ENCODE data around the gene CES1. TPM values are rescaled to one million over a fixed set of nuclear protein-coding genes. Genes with fewer than 3 reads are reported as not detected.

Gene CES1
- total RNA-seq, 1 experiment from 2014 or later, result 1.5 TPM

DNA sequence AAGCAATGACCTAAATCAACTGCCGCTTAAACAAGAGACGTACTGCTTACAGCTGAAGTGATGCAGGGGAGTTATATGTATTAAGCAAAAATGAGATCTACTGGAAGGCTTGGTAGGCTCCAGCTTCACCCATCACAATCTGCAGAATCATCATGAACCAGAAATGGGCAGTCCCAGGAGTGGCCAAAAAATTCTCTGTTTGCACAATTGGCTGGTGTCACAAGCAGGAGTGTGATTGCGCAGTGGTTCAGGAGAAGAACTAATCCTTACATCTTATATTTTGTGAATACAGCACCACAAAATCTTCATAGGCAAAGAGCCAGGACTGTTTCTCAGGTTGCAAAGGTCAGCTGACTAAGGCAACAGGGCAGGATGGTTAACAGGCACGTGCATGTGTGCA lies 75.9 kb downstream of the CES1 start:
- CTCF ChIA-PET, result no interaction called here
- Mint-ChIP-seq H3K27me3 (ENCODE audit: low read depth) (peaks cover 48% of the 10 kb centered on the region), H3K4me1 (peaks cover 10% of the 10 kb centered on the region; the same call in 1 of the 2 replicates), H3K9me3 (peaks cover 25% of the 10 kb centered on the region), H3K4me3 (no peak overlapping the region), H3K36me3 (peaks cover 24% of the 10 kb centered on the region), H3K27ac (no peak overlapping the region)
- POLR2A ChIA-PET, result no interaction called here
- DNase-seq (ENCODE audit: low spot score) (no peak), ATAC-seq (no peak)
- TF ChIP-seq NR3C1 (CRISPR knock-in tag; conservative IDR thresholded peaks at IDR 0.05; ENCODE audit: low read depth), result no peak
- TF ChIP-seq, protein P1, sequence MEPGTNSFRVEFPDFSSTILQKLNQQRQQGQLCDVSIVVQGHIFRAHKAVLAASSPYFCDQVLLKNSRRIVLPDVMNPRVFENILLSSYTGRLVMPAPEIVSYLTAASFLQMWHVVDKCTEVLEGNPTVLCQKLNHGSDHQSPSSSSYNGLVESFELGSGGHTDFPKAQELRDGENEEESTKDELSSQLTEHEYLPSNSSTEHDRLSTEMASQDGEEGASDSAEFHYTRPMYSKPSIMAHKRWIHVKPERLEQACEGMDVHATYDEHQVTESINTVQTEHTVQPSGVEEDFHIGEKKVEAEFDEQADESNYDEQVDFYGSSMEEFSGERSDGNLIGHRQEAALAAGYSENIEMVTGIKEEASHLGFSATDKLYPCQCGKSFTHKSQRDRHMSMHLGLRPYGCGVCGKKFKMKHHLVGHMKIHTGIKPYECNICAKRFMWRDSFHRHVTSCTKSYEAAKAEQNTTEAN (CRISPR knock-in tag; IDR thresholded peaks at IDR 0.05), result no peak
- no peak for TF ChIP-seq ZNF121 (CRISPR knock-in tag; IDR thresholded peaks at IDR 0.05)
- TF ChIP-seq, protein P2, sequence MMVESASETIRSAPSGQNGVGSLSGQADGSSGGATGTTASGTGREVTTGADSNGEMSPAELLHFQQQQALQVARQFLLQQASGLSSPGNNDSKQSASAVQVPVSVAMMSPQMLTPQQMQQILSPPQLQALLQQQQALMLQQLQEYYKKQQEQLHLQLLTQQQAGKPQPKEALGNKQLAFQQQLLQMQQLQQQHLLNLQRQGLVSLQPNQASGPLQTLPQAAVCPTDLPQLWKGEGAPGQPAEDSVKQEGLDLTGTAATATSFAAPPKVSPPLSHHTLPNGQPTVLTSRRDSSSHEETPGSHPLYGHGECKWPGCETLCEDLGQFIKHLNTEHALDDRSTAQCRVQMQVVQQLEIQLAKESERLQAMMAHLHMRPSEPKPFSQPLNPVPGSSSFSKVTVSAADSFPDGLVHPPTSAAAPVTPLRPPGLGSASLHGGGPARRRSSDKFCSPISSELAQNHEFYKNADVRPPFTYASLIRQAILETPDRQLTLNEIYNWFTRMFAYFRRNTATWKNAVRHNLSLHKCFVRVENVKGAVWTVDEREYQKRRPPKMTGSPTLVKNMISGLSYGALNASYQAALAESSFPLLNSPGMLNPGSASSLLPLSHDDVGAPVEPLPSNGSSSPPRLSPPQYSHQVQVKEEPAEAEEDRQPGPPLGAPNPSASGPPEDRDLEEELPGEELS (CRISPR knock-in tag; IDR thresholded peaks at IDR 0.05), result no peak
- TF ChIP-seq, protein P3, sequence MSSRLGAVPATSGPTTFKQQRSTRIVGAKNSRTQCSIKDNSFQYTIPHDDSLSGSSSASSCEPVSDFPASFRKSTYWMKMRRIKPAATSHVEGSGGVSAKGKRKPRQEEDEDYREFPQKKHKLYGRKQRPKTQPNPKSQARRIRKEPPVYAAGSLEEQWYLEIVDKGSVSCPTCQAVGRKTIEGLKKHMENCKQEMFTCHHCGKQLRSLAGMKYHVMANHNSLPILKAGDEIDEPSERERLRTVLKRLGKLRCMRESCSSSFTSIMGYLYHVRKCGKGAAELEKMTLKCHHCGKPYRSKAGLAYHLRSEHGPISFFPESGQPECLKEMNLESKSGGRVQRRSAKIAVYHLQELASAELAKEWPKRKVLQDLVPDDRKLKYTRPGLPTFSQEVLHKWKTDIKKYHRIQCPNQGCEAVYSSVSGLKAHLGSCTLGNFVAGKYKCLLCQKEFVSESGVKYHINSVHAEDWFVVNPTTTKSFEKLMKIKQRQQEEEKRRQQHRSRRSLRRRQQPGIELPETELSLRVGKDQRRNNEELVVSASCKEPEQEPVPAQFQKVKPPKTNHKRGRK (CRISPR knock-in tag; IDR thresholded peaks at IDR 0.05; ENCODE audit: borderline replicate concordance), result no peak
- TF ChIP-seq, protein P4, sequence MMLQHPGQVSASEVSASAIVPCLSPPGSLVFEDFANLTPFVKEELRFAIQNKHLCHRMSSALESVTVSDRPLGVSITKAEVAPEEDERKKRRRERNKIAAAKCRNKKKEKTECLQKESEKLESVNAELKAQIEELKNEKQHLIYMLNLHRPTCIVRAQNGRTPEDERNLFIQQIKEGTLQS (CRISPR knock-in tag; conservative IDR thresholded peaks at IDR 0.05), result no peak
- no peak for TF ChIP-seq PRRX2 (CRISPR knock-in tag; IDR thresholded peaks at IDR 0.05)
- TF ChIP-seq RORB (CRISPR knock-in tag; IDR thresholded peaks at IDR 0.05), result no peak
- TF ChIP-seq ZNF138 (CRISPR knock-in tag; conservative IDR thresholded peaks at IDR 0.05), result no peak
- no peak for TF ChIP-seq IRF2 (CRISPR knock-in tag; IDR thresholded peaks at IDR 0.05; ENCODE audit: borderline replicate concordance, low read depth)
- TF ChIP-seq, protein P5, sequence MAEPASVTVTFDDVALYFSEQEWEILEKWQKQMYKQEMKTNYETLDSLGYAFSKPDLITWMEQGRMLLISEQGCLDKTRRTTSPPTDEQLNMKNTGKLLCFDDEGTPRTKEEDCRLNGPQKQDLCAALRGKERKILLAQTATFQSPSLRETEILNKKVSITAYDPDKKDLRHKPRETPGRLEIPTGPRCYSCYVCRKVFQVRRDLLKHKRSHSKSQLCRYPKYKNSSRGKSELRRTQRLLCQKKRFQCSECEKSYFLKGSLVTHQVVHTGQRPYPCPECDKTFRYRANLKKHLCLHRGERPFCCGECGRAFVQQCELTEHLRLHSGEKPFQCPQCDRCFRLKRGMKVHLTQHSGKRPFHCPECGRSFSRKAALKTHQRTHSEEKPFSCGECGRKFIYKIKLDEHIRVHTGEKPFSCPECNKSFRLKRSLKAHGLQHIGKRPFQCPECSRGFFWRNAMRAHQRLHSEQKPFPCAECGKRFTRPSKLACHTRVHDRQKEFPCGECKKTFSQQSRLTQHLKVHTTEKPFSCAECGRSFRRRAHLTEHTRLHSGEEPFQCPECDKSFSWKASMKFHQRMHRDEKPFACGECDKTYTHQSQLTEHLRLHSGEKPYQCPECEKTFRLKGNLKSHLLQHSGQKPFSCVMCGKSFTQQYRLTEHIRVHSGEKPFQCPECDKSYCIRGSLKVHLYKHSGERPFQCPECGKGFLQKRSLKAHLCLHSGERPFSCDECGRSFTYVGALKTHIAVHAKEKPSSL (CRISPR knock-in tag; conservative IDR thresholded peaks at IDR 0.05), result no peak
- TF ChIP-seq ETV6 (CRISPR knock-in tag; IDR thresholded peaks at IDR 0.05), result no peak
- no peak for TF ChIP-seq ESRRA (CRISPR knock-in tag; IDR thresholded peaks at IDR 0.05; ENCODE audit: borderline replicate concordance)
- TF ChIP-seq JAZF1 (CRISPR knock-in tag; IDR thresholded peaks at IDR 0.05), result no peak
- TF ChIP-seq, protein P6, sequence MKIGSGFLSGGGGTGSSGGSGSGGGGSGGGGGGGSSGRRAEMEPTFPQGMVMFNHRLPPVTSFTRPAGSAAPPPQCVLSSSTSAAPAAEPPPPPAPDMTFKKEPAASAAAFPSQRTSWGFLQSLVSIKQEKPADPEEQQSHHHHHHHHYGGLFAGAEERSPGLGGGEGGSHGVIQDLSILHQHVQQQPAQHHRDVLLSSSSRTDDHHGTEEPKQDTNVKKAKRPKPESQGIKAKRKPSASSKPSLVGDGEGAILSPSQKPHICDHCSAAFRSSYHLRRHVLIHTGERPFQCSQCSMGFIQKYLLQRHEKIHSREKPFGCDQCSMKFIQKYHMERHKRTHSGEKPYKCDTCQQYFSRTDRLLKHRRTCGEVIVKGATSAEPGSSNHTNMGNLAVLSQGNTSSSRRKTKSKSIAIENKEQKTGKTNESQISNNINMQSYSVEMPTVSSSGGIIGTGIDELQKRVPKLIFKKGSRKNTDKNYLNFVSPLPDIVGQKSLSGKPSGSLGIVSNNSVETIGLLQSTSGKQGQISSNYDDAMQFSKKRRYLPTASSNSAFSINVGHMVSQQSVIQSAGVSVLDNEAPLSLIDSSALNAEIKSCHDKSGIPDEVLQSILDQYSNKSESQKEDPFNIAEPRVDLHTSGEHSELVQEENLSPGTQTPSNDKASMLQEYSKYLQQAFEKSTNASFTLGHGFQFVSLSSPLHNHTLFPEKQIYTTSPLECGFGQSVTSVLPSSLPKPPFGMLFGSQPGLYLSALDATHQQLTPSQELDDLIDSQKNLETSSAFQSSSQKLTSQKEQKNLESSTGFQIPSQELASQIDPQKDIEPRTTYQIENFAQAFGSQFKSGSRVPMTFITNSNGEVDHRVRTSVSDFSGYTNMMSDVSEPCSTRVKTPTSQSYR (CRISPR knock-in tag; IDR thresholded peaks at IDR 0.05), result no peak
- TF ChIP-seq SP1 (CRISPR knock-in tag; conservative IDR thresholded peaks at IDR 0.05), result no peak
- no peak for TF ChIP-seq GRHL2 (CRISPR knock-in tag; IDR thresholded peaks at IDR 0.05; ENCODE audit: insufficient replicate concordance, severe bottlenecking)
- no peak for TF ChIP-seq FOXP1 (CRISPR knock-in tag; IDR thresholded peaks at IDR 0.05; ENCODE audit: borderline replicate concordance)
- no peak for TF ChIP-seq TEAD4 (CRISPR knock-in tag; IDR thresholded peaks at IDR 0.05)
